GM12892 (cell line): Measurements from ENCODE around the gene GRK6.

Experiments used
- POLR2AphosphoS5 ChIP-seq: IDR thresholded peaks from 2 replicates; pipeline ENCODE4 v1.6.1; 2011; ENCODE audit warnings: low read depth, low read length, control low read depth
- TAF1 ChIP-seq: IDR thresholded peaks from 2 replicates; pipeline ENCODE4 v1.6.1; 2011; ENCODE audit warnings: low read depth, mild to moderate bottlenecking, control low read depth, low read length, borderline replicate concordance

DNA sequence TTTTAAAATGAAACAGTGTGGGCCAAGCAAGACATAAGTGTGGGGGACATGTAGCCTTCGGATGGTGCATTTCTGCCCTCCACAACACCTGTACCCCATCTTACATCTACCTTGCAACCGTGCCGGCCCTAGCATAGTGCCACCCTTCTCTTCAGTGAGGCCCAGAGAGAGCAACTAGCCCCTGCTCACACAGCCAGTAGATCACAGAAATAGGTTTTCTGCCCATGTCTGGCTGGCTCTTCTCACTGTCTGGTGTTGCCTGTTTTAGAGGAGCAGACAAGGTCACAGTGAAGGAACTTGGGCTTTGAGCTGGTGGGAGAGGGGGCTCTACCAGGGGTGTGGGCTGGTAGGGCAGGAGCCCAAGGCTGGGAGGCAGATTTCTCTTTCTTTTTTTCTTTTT is 59.8 kb downstream of the GRK6 start:
- TF ChIP-seq POLR2AphosphoS5, result no peak
- no peak for TF ChIP-seq TAF1
